Fibroblast of villous mesenchyme (primary cell): ENCODE data around the gene CDKL2. TPM values are rescaled to one million over a fixed set of nuclear protein-coding genes. Genes with fewer than 3 reads are reported as not detected.

Source experiments
- DNase-seq: peaks from one replicate; pipeline ENCODE4 v3.0.0-alpha.2; 2010; ENCODE audit warnings: low read depth
- H3K4me3 ChIP-seq: 2 replicates; pipeline ENCODE4 v1.5.1; 2011; ENCODE audit warnings: low read depth, mild to moderate bottlenecking, low read length
- total RNA-seq: library from RNA; depleted of rRNA; stranded (reverse); fragments of >200 nt; gene quantifications from 2 replicates; pipeline ENCODE4 v1.2.3, GENCODE V29; 2012
- TF ChIP-seq, protein P1 (sequence below): IDR thresholded peaks from 2 replicates; pipeline ENCODE4 v1.5.1; 2012; ENCODE audit warnings: low read depth, mild to moderate bottlenecking, low read length; ENCODE audit not compliant: insufficient read depth

Gene CDKL2
- total RNA-seq, 1 donor: 1.3 TPM

DNA sequence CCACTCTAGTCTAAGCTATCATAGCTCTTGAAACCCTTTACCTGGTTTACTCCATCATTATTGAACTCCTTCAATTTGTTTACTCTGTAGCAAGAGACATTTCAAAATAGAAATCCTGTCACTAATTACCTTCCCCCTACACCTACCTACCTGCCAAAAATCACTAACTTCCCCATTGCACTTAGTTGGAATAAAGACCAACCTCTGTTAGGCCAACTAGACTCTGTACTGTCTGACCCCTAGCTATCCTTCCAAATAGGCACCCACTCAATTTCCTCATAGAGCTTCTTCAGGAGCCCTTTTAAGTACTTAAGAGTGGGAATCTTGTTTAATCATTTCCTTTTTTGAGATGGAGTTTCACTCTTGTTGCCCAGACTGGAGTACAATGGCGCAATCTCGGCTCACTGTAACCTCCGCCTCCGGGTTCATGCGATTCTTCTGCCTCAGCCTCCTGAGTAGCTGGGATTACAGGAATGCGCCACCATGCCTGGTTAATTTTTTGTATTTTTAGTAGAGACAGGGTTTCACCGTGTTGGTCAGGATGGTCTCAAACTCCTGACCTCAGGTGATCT is 8.9 kb upstream of the CDKL2 start:
- TF ChIP-seq, protein P1, sequence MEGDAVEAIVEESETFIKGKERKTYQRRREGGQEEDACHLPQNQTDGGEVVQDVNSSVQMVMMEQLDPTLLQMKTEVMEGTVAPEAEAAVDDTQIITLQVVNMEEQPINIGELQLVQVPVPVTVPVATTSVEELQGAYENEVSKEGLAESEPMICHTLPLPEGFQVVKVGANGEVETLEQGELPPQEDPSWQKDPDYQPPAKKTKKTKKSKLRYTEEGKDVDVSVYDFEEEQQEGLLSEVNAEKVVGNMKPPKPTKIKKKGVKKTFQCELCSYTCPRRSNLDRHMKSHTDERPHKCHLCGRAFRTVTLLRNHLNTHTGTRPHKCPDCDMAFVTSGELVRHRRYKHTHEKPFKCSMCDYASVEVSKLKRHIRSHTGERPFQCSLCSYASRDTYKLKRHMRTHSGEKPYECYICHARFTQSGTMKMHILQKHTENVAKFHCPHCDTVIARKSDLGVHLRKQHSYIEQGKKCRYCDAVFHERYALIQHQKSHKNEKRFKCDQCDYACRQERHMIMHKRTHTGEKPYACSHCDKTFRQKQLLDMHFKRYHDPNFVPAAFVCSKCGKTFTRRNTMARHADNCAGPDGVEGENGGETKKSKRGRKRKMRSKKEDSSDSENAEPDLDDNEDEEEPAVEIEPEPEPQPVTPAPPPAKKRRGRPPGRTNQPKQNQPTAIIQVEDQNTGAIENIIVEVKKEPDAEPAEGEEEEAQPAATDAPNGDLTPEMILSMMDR: no peak
- no peak for DNase-seq
- H3K4me3 ChIP-seq: no peak overlapping the region

DNA sequence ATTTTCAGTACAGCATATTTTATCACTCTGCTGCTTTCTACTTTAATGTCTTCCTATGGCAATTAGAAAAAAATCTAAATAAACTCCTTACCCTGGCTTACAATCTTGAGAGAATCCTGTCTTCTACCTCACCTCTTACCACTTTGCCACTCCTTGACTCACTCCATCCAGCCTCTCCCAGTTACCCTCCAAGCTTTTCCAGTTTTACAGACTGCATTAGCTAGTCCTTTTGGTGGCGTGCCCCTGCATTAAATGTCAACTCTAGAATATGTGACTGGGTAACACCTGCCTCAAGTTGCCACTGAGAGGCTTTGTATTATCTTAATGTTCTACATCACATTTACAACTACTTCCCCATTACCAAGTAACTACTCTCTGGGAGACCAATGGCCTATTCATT is 7.5 kb upstream of the CDKL2 start:
- no peak for DNase-seq
- no peak overlapping the region for H3K4me3 ChIP-seq
- TF ChIP-seq, protein P1: no peak

DNA sequence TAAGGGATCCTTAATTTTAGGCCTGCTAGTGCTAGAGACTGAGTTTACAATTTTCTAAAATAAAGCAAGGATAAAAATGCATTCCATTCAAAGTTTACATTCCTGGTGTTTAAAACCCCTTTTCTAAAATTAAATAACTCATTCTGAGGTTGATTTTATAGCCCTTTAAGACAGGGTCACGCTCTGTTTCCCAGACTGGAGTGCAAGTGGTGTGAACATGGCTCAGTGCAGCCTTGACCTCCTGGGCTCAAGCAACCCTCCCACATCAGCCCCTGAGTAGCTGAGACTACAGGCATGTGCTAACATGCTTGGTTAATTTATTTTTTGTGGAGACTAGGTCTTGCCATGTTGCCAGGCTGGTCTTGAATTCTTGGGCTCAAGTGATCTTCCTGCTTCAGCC is 6.8 kb upstream of the CDKL2 start:
- DNase-seq: peak; percentile 87
- TF ChIP-seq, protein P1: no peak
- H3K4me3 ChIP-seq: no peak overlapping the region

DNA sequence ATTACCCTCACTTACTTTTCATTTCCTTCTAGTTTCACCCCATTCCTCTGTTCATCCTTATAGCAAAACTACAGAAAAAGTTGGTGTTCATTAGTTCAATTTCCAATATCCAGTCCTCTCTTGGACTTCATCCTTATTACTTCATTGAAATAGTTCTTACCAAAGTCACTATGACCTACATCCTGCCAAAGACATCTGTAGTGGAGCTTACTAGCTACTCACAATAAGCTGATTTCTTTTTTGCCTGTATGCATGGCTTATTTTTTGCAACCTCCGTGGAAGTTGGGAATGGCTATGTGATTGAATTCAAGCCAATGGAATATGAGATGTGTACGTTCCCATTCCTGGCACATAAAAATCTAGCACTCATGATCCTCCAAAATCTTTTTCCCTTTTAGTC is 4.6 kb upstream of the CDKL2 start:
- TF ChIP-seq, protein P1: no peak
- no peak for DNase-seq
- no peak overlapping the region for H3K4me3 ChIP-seq

DNA sequence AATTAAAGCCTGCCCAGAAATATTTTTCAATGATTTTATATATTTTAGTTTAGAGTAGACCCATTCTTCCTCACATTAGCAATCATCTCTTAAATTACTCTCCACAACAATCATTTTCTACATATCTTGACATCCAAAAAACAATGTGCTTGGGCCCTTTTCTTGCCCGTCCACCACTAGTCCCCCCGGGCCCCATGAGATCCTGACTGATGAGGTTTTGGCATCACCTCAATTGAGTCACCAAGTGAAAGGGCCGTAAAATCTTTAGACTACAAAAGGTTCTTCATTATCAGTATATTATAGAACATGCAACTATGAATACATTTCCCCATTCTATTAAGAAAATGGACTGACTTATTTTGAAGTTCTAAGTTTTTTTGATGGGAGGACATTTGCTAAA is 4.0 kb upstream of the CDKL2 start:
- DNase-seq: no peak
- no peak overlapping the region for H3K4me3 ChIP-seq
- TF ChIP-seq, protein P1: no peak

DNA sequence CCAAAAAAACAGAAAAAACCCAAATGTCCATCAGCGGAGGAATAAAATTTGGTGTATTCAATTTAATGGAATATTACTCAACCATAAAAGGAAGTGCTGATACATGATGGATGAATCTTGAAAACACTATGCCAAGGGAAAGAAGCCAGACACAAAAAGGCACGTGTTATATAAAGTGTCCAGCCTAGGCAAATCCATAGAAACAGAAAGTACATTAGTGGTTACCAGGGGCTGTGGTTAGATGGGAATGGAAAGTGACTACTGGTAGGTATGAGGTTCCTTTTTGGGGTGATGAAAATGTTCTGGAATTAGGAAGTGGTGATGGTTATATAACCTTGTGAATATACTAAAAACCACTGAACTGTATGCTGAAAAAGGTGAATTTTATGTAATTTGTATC is 3.5 kb upstream of the CDKL2 start:
- H3K4me3 ChIP-seq: no peak overlapping the region
- TF ChIP-seq, protein P1: no peak
- peak; percentile 57 for DNase-seq

DNA sequence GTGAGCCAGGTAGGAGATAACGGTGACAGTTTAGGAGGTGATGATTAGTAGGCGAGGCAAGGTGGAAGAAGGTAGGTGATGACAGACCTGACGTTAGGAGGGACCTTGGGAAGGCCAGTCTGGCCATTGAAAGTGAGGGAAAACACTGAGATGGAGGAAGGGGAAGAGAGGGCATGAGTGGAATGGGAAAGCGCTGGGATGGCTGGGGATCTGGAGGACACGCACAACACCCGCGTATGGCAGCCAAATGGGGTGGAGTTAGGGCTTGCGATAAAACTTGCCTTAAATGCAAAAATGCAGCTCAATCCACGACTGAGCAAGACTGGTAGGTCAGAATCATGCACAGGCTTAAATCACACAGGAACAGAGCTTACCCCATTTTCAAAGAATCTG is 605 bp upstream of the CDKL2 start:
- no peak for DNase-seq
- peak overlapping the region; percentile 73 for H3K4me3 ChIP-seq
- TF ChIP-seq, protein P1: no peak
